HEK293 (cell line): ENCODE data around the gene ADAMTS13.
A peak's percentile ranks its signal among the peaks of the same experiment; 100 is the strongest.

Source experiments
- CTCF ChIA-PET: fragments of 350-600 bp; formaldehyde crosslinking; extraction: SDS; loops from one replicate; lab custom pipeline; 2021; ENCODE audit warnings: antibody characterized with exemption; lab: Yijun Ruan, JAX
- POLR2A ChIA-PET: fragments of 300-600 bp; formaldehyde crosslinking; extraction: SDS; loops from one replicate; lab custom pipeline; 2020; ENCODE audit warnings: antibody characterized with exemption, inconsistent platforms; lab: Yijun Ruan, JAX
- H3K27ac ChIP-seq: fragments of 200-500 bp; sonication (Bioruptor generic); 2 replicates; pipeline ENCODE4 v1.5.1; 2014; ENCODE audit warnings: low read depth, low read length, control low read depth, inconsistent platforms; ENCODE audit errors: extremely low read depth
- H3K36me3 ChIP-seq, 2 experiments: fragments of 200-500 bp in 1 of 2; sonication (Bioruptor generic) in 1 of 2; 1 replicate in 1 of 2; 2 replicates in 1 of 2; pipeline ENCODE4 v1.5.1; 2014 to 2017; ENCODE audit warnings: inconsistent platforms in 2 of 2, low read length in 2 of 2; ENCODE audit not compliant: control insufficient read depth in 2 of 2, insufficient read depth in 1 of 2
- H3K4me1 ChIP-seq: fragments of 200-500 bp; sonication (Bioruptor generic); 2 replicates; pipeline ENCODE4 v1.5.1; 2014; ENCODE audit warnings: mild to moderate bottlenecking, low read length, inconsistent platforms; ENCODE audit not compliant: control insufficient read depth, insufficient read depth
- H3K4me3 ChIP-seq: 2 replicates; pipeline ENCODE4 v1.5.1; 2011; ENCODE audit warnings: low read depth, mild to moderate bottlenecking, control low read depth, low read length, moderate library complexity
- H3K9me3 ChIP-seq: fragments of 200-500 bp; sonication (Bioruptor generic); 2 replicates; pipeline ENCODE4 v1.5.1; 2014; ENCODE audit warnings: low read depth, low read length, inconsistent platforms; ENCODE audit not compliant: control insufficient read depth, insufficient read depth
- GFI1B ChIP-seq: fragments of 450-650 bp; formaldehyde crosslinking; IDR thresholded peaks from 2 replicates; pipeline ENCODE4 v1.5.1; 2016; ENCODE audit warnings: missing biosample characterization, missing genetic modification characterization
- IKZF3 ChIP-seq: fragments of 450-650 bp; IDR thresholded peaks from 2 replicates; pipeline ENCODE4 v1.5.0; 2018; ENCODE audit warnings: missing biosample characterization, mild to moderate bottlenecking, missing genetic modification characterization, moderate library complexity
- INSM2 ChIP-seq: fragments of 450-650 bp; formaldehyde crosslinking; IDR thresholded peaks from 2 replicates; pipeline ENCODE4 v1.5.1; 2016; ENCODE audit warnings: missing biosample characterization, missing genetic modification characterization
- SCRT1 ChIP-seq: fragments of 450-650 bp; formaldehyde crosslinking; IDR thresholded peaks from 2 replicates; pipeline ENCODE4 v1.5.1; 2016; ENCODE audit warnings: missing biosample characterization, missing genetic modification characterization, borderline replicate concordance
- SCRT2 ChIP-seq: fragments of 450-650 bp; formaldehyde crosslinking; IDR thresholded peaks from 2 replicates; pipeline ENCODE4 v1.5.1; 2016; ENCODE audit warnings: missing biosample characterization, missing genetic modification characterization
- SETDB1 ChIP-seq: IDR thresholded peaks from one replicate; pipeline ENCODE4 v1.6.1; 2017; ENCODE audit warnings: mild to moderate bottlenecking, low read length, moderate library complexity, mixed read lengths; ENCODE audit not compliant: insufficient read length
- ZBTB6 ChIP-seq: fragments of 450-650 bp; formaldehyde crosslinking; IDR thresholded peaks from 2 replicates; pipeline ENCODE4 v1.5.1; 2017; ENCODE audit warnings: missing biosample characterization, missing genetic modification characterization
- ZBTB7A ChIP-seq: fragments of 450-650 bp; formaldehyde crosslinking; IDR thresholded peaks from 2 replicates; pipeline ENCODE4 v1.5.1; 2016; ENCODE audit warnings: low read depth, missing biosample characterization, missing genetic modification characterization
- ZFHX2 ChIP-seq: fragments of 450-650 bp; formaldehyde crosslinking; conservative IDR thresholded peaks from 2 replicates; pipeline ENCODE4 v1.5.1; 2016; ENCODE audit warnings: missing biosample characterization, missing genetic modification characterization
- ZNF16 ChIP-seq: fragments of 450-650 bp; formaldehyde crosslinking; IDR thresholded peaks from 2 replicates; pipeline ENCODE4 v1.5.1; 2016; ENCODE audit warnings: low read depth, missing biosample characterization, missing genetic modification characterization
- ZNF19 ChIP-seq: fragments of 450-650 bp; formaldehyde crosslinking; IDR thresholded peaks from 2 replicates; pipeline ENCODE4; 2016; ENCODE audit warnings: missing biosample characterization, missing genetic modification characterization, low read depth
- ZNF266 ChIP-seq: fragments of 450-650 bp; formaldehyde crosslinking; IDR thresholded peaks from 2 replicates; pipeline ENCODE4 v1.5.1; 2016; ENCODE audit warnings: missing biosample characterization, missing genetic modification characterization, low read depth
- ZNF341 ChIP-seq: fragments of 450-650 bp; formaldehyde crosslinking; IDR thresholded peaks from 2 replicates; pipeline ENCODE4; 2016; ENCODE audit warnings: low read depth, missing biosample characterization, missing genetic modification characterization
- ZNF354C ChIP-seq: fragments of 450-650 bp; formaldehyde crosslinking; IDR thresholded peaks from 2 replicates; pipeline ENCODE4 v1.5.1; 2016; ENCODE audit warnings: missing biosample characterization, missing genetic modification characterization, low read depth, borderline replicate concordance
- ZNF366 ChIP-seq: fragments of 450-650 bp; formaldehyde crosslinking; conservative IDR thresholded peaks from 2 replicates; pipeline ENCODE4 v1.5.1; 2016; ENCODE audit warnings: missing biosample characterization, missing genetic modification characterization
- ZNF521 ChIP-seq: fragments of 450-650 bp; formaldehyde crosslinking; IDR thresholded peaks from 2 replicates; pipeline ENCODE4 v1.5.1; 2017; ENCODE audit warnings: missing biosample characterization, mild to moderate bottlenecking, missing genetic modification characterization
- ZNF561 ChIP-seq: fragments of 450-650 bp; IDR thresholded peaks from 2 replicates; pipeline ENCODE4 v1.5.1; 2018; ENCODE audit warnings: missing biosample characterization, missing genetic modification characterization, borderline replicate concordance
- ZNF600 ChIP-seq: fragments of 450-650 bp; formaldehyde crosslinking; IDR thresholded peaks from 2 replicates; pipeline ENCODE4 v1.5.1; 2016; ENCODE audit warnings: missing biosample characterization, missing genetic modification characterization
- ZNF658 ChIP-seq: fragments of 450-650 bp; formaldehyde crosslinking; IDR thresholded peaks from 2 replicates; pipeline ENCODE4; 2016; ENCODE audit warnings: missing biosample characterization, missing genetic modification characterization
- ZNF707 ChIP-seq: fragments of 450-650 bp; formaldehyde crosslinking; IDR thresholded peaks from 2 replicates; pipeline ENCODE4 v1.5.1; 2016; ENCODE audit warnings: missing biosample characterization, missing genetic modification characterization
- ZNF777 ChIP-seq: fragments of 450-650 bp; formaldehyde crosslinking; IDR thresholded peaks from 2 replicates; pipeline ENCODE4 v1.5.1; 2017; ENCODE audit warnings: missing biosample characterization, missing genetic modification characterization, borderline replicate concordance
- ZSCAN4 ChIP-seq: fragments of 450-650 bp; formaldehyde crosslinking; IDR thresholded peaks from 2 replicates; pipeline ENCODE4 v1.5.1; 2017; ENCODE audit warnings: missing biosample characterization, missing genetic modification characterization

The ADAMTS13 gene

GRCh38 chr9:133396952-133397351 is 25.2 kb upstream of the ADAMTS13 start (continued):
- TF ChIP-seq ZNF658 (tag by site-specific recombination) = no peak
- TF ChIP-seq ZNF366 (tag by site-specific recombination) = no peak
- no peak for TF ChIP-seq ZNF19 (tag by site-specific recombination)
- peak; percentile 51; the same call in 1 of the 2 replicates for TF ChIP-seq ZNF600
- TF ChIP-seq ZSCAN4 (tag by site-specific recombination) = no peak
- no peak for TF ChIP-seq ZNF266 (tag by site-specific recombination)
- no peak for TF ChIP-seq SCRT2 (tag by site-specific recombination)
- TF ChIP-seq INSM2 (tag by site-specific recombination) = no peak

GRCh38 chr9:133397370-133397769 is 24.8 kb upstream of the ADAMTS13 start:
- H3K36me3 ChIP-seq = peaks cover 0 to 10% of the 10 kb centered on the region in 2 experiments; a peak in 1 of 3 replicates
- ChIA-PET CTCF (interaction anchor here (0.5 to 1.4 kb wide), 4 partner anchors 9 to 91 kb away, joined by 3 to 9 read pairs (median 4); no protein-coding TSS in a partner anchor), POLR2A (no interaction called here)
- H3K9me3 ChIP-seq = no peaks in the 10 kb centered on the region
- H3K4me1 ChIP-seq = no peaks in the 10 kb centered on the region
- no peak overlapping the region for H3K27ac ChIP-seq
- H3K4me3 ChIP-seq = no peak overlapping the region
- TF ChIP-seq IKZF3 (tag by site-specific recombination) (no peak), ZNF16 (peak; percentile 87), ZFHX2 (tag by site-specific recombination) (peak; percentile 48), SCRT2 (tag by site-specific recombination) (peak; percentile 55), ZNF777 (tag by site-specific recombination) (no peak), ZNF707 (tag by site-specific recombination) (no peak), ZNF561 (tag by site-specific recombination) (no peak), GFI1B (no peak)

GRCh38 chr9:133397895-133398294 is 24.3 kb upstream of the ADAMTS13 start:
- Histone ChIP-seq H3K9me3 (no peaks in the 10 kb centered on the region), H3K36me3 (peaks cover 0 to 13% of the 10 kb centered on the region in 2 experiments; a peak in 1 of 3 replicates), H3K4me1 (no peaks in the 10 kb centered on the region), H3K27ac (no peak overlapping the region), H3K4me3 (no peak overlapping the region)
- TF ChIP-seq ZBTB6 (tag by site-specific recombination) (no peak), SETDB1 (no peak), ZNF354C (tag by site-specific recombination) (no peak), SCRT1 (tag by site-specific recombination) (no peak), ZBTB7A (tag by site-specific recombination) (no peak), ZNF521 (tag by site-specific recombination) (no peak), ZNF341 (tag by site-specific recombination) (no peak)
- CTCF ChIA-PET = interaction anchor here (0.6 to 1.4 kb wide), 5 partner anchors 8 to 90 kb away, joined by 3 to 9 read pairs (median 4); no protein-coding TSS in a partner anchor
- POLR2A ChIA-PET = interaction anchor here (2.2 kb wide), 1 partner anchor 62 kb away, joined by 5 read pairs; the partner anchor contains the start of gene CACFD1
